A673 (cell line): Measurements from ENCODE around the gene APEX1. TPM values are rescaled to one million over a fixed set of nuclear protein-coding genes. Genes with fewer than 3 reads are reported as not detected.

Source experiments
- BruUV-seq: library from RNA; stranded (reverse); fragments of 400-500 nt; replicated peaks from 2 replicates; lab custom pipeline; 2021; lab: Mats Ljungman, UMichigan
- CTCF ChIA-PET: fragments of 300-600 bp; sonication (Branson Sonifier 250); formaldehyde crosslinking; loops from one replicate; lab custom pipeline; 2022; ENCODE audit warnings: antibody characterized with exemption; lab: Charles Lee
- POLR2A ChIA-PET: fragments of 300-600 bp; sonication (Branson Sonifier 250); formaldehyde crosslinking; loops from one replicate; lab custom pipeline; 2022; ENCODE audit warnings: antibody characterized with exemption; ENCODE audit not compliant: low non-redundant PET; lab: Charles Lee
- DNase-seq: peaks from one replicate; pipeline ENCODE4 v3.0.0-alpha.2; 2015; ENCODE audit warnings: low spot score
- H3K27ac ChIP-seq: fragments of 200-600 bp; sonication (generic); 2 replicates; pipeline ENCODE4 v1.5.1; 2016; ENCODE audit warnings: mixed run types, low read depth, mild to moderate bottlenecking, mixed read lengths, antibody characterized with exemption, low read length; ENCODE audit not compliant: poor library complexity, severe bottlenecking
- H3K27me3 ChIP-seq: fragments of 200-600 bp; sonication (generic); replicated peaks from 2 replicates; pipeline ENCODE4 v1.6.1; 2017; ENCODE audit warnings: mixed run types, low read depth, mild to moderate bottlenecking, mixed read lengths, antibody characterized with exemption, low read length; ENCODE audit not compliant: insufficient read depth, poor library complexity
- H3K36me3 ChIP-seq: fragments of 200-600 bp; sonication (generic); 2 replicates; pipeline ENCODE4 v1.6.1; 2016; ENCODE audit warnings: mixed run types, mild to moderate bottlenecking, mixed read lengths, antibody characterized with exemption, low read length; ENCODE audit not compliant: insufficient read depth, poor library complexity, severe bottlenecking
- H3K4me1 ChIP-seq: fragments of 200-600 bp; sonication (generic); 2 replicates; pipeline ENCODE4 v1.6.1; 2017; ENCODE audit warnings: mixed run types, mild to moderate bottlenecking, mixed read lengths, antibody characterized with exemption, low read length; ENCODE audit not compliant: insufficient read depth, poor library complexity, severe bottlenecking
- H3K4me3 ChIP-seq: fragments of 200-600 bp; sonication (generic); 2 replicates; pipeline ENCODE4 v1.5.1; 2016; ENCODE audit warnings: low read depth, mixed run types, mild to moderate bottlenecking, mixed read lengths, low read length; ENCODE audit not compliant: poor library complexity, severe bottlenecking
- H3K9me3 ChIP-seq: fragments of 200-600 bp; sonication (generic); 2 replicates; pipeline ENCODE4 v1.6.1; 2016; ENCODE audit warnings: mixed run types, low read depth, mild to moderate bottlenecking, mixed read lengths, antibody characterized with exemption, low read length; ENCODE audit not compliant: poor library complexity, severe bottlenecking
- EZH2 ChIP-seq: fragments of 200-600 bp; sonication (generic); IDR thresholded peaks from 2 replicates; pipeline ENCODE4 v1.6.1; 2017; ENCODE audit warnings: borderline replicate concordance, low read depth, mild to moderate bottlenecking, mixed read lengths, antibody characterized with exemption, low read length; ENCODE audit not compliant: poor library complexity, severe bottlenecking
- intact Hi-C: fragments of 100-400 bp; cut with micrococcal nuclease; formaldehyde crosslinking; loops from one replicate; pipeline ENCODE4 v1.10.0; 2022; ENCODE audit not compliant: unreplicated experiment
- total RNA-seq: library from RNA; stranded (reverse); gene quantifications from 2 replicates; pipeline ENCODE4 v1.2.3, GENCODE V29; 2021
- TF ChIP-seq, protein P1 (sequence below): fragments of 300-800, 200-600 bp; sonication (generic); conservative IDR thresholded peaks from 2 replicates; pipeline ENCODE4 v1.5.1; 2017; ENCODE audit warnings: low read depth, mild to moderate bottlenecking, antibody characterized with exemption, low read length, moderate library complexity, mixed read lengths

The APEX1 gene
- total RNA-seq, 1 experiment from 2014 or later = 299 TPM

DNA sequence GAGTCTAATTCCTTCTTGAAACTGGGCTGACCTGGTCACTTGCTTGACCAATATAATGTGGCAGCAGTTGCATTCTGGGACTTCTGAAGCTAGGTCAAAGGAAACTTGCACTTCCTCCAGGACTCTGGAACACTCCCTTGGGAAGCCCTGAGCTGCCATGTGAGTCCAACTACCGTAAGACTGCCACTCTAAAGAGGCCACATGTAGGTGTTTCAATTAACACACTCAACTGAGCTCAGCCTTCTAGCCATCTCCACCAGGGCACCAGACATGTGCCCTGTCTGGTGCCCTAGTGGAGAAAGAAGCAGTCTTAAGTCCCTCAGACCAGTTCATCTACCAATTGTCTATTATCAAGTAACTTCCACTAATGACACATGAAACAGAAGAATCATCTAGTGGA is 35.6 kb upstream of the APEX1 start:
- DNase-seq = no peak
- Histone ChIP-seq H3K4me1 (no peaks in the 10 kb centered on the region), H3K27me3 (no peaks in the 10 kb centered on the region), H3K36me3 (no peaks in the 10 kb centered on the region), H3K27ac (no peak overlapping the region), H3K4me3 (no peak overlapping the region), H3K9me3 (no peaks in the 10 kb centered on the region)
- TF ChIP-seq, protein P1, sequence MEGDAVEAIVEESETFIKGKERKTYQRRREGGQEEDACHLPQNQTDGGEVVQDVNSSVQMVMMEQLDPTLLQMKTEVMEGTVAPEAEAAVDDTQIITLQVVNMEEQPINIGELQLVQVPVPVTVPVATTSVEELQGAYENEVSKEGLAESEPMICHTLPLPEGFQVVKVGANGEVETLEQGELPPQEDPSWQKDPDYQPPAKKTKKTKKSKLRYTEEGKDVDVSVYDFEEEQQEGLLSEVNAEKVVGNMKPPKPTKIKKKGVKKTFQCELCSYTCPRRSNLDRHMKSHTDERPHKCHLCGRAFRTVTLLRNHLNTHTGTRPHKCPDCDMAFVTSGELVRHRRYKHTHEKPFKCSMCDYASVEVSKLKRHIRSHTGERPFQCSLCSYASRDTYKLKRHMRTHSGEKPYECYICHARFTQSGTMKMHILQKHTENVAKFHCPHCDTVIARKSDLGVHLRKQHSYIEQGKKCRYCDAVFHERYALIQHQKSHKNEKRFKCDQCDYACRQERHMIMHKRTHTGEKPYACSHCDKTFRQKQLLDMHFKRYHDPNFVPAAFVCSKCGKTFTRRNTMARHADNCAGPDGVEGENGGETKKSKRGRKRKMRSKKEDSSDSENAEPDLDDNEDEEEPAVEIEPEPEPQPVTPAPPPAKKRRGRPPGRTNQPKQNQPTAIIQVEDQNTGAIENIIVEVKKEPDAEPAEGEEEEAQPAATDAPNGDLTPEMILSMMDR = no peak
- TF ChIP-seq EZH2 = no peak
- intact Hi-C loops = no loop called here
- CTCF ChIA-PET = no interaction called here
- BruUV-seq = no TSS peak
- POLR2A ChIA-PET = no interaction called here

DNA sequence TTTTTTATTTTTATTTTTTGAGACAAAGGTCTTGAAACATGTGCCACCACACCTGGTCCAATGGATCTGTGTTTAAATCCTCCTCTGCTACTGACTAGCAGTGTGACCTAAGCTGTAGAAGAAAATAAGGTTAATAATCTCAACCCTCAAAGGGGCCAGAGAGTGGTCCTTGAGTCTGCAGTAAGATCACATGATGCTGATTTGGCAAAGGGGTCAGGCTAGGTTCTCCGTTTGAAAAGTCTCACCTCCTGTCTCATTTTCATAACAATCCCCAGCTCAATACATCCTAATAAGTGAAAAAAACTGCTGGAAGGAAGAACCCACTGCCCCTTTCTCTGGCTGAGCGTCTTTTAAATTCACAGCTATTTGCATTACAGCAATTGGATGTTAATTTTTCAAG is 33.8 kb upstream of the APEX1 start:
- TF ChIP-seq EZH2 = no peak
- TF ChIP-seq, protein P1 = no peak
- H3K4me3 ChIP-seq = no peak overlapping the region
- no peak for DNase-seq
- POLR2A ChIA-PET = interaction anchor here (0.6 kb wide), 1 partner anchor 49 kb away, joined by 3 read pairs; no protein-coding TSS in a partner anchor
- no TSS peak for BruUV-seq
- H3K27ac ChIP-seq = no peak overlapping the region
- no peaks in the 10 kb centered on the region for H3K4me1 ChIP-seq
- no peaks in the 10 kb centered on the region for H3K27me3 ChIP-seq
- intact Hi-C loops = no loop called here
- CTCF ChIA-PET = interaction anchor here (0.7 kb wide), 1 partner anchor 188 kb away, joined by 3 read pairs; no protein-coding TSS in a partner anchor
- no peaks in the 10 kb centered on the region for H3K9me3 ChIP-seq
- H3K36me3 ChIP-seq = no peaks in the 10 kb centered on the region

DNA sequence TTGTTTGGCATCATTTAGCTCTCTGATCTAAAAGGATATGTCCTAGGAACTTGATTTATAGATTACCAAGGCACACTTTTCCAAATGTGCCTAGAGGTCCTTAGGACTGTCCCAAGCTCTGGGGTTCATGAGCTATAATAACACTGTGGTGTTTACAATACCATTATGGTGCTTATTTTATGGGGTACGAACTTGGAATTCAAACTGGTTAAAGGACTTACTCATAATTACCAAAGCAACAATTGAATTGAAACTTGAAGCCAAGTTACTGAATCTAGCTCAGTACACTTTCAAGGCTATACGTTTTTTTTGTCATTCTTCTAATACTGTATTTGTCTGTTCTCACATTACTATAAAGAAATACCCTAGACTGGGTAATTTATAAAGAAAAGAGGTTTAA is 32.1 kb upstream of the APEX1 start:
- Histone ChIP-seq H3K27ac (no peak overlapping the region), H3K9me3 (no peaks in the 10 kb centered on the region), H3K36me3 (no peaks in the 10 kb centered on the region), H3K27me3 (no peaks in the 10 kb centered on the region), H3K4me3 (no peak overlapping the region), H3K4me1 (no peaks in the 10 kb centered on the region)
- no peak for DNase-seq
- intact Hi-C loops = no loop called here
- ChIA-PET POLR2A (no interaction called here), CTCF (no interaction called here)
- no peak for TF ChIP-seq EZH2
- TF ChIP-seq, protein P1 = no peak
- no TSS peak for BruUV-seq
